CD4-positive, alpha-beta memory T cell (primary cell): ENCODE data around the gene VSIG8. TPM values are rescaled to one million over a fixed set of nuclear protein-coding genes. Genes with fewer than 3 reads are reported as not detected.

Experiments used
- CTCF ChIA-PET: fragments of 350-600 bp; sonication (Branson Sonifier 250); formaldehyde crosslinking; loops from one replicate; lab custom pipeline; 2021; ENCODE audit warnings: inconsistent platforms; ENCODE audit not compliant: partially characterized antibody; lab: Charles Lee
- POLR2A ChIA-PET: fragments of 350-600 bp; sonication (Branson Sonifier 250); formaldehyde crosslinking; loops from one replicate; lab custom pipeline; 2021; ENCODE audit not compliant: partially characterized antibody; lab: Charles Lee
- DNase-seq, 5 donors: peaks; one replicate each; pipeline versions ENCODE4 v3.0.0 to v3.0.0-alpha.2; 2020 to 2022; ENCODE audit warnings: mixed read lengths in 1 of 5
- H3K27ac ChIP-seq: one replicate; pipeline ENCODE4 v1.7.0; 2013; ENCODE audit warnings: low read depth, low read length
- H3K27me3 ChIP-seq: 2 replicates; pipeline ENCODE4 v1.7.0; 2013; ENCODE audit warnings: mild to moderate bottlenecking, low read length, moderate library complexity; ENCODE audit not compliant: insufficient read depth
- H3K36me3 ChIP-seq: 2 replicates; pipeline ENCODE4 v1.7.0; 2013; ENCODE audit warnings: mild to moderate bottlenecking, low read length, moderate library complexity; ENCODE audit not compliant: insufficient read depth
- H3K4me1 ChIP-seq: 2 replicates; pipeline ENCODE4 v1.7.0; 2013; ENCODE audit warnings: mild to moderate bottlenecking, low read length, moderate library complexity; ENCODE audit not compliant: insufficient read depth
- H3K4me3 ChIP-seq, 2 donors: one replicate each; pipeline ENCODE4 v1.7.0; 2013; ENCODE audit warnings: low read length in 2 of 2, mild to moderate bottlenecking in 1 of 2
- H3K9me3 ChIP-seq, 2 donors: one replicate each; pipeline ENCODE4 v1.7.0; 2013; ENCODE audit warnings: low read length in 2 of 2, control low read depth in 1 of 2; ENCODE audit not compliant: control insufficient read depth in 1 of 2
- H3K27ac Mint-ChIP-seq, 7 donors: one replicate each; pipeline ENCODE4 v1.8.0; 2020 to 2021; ENCODE audit warnings: mixed read lengths in 7 of 7, mild to moderate bottlenecking in 6 of 7, inconsistent platforms in 3 of 7, moderate library complexity in 3 of 7
- H3K27me3 Mint-ChIP-seq, 2 donors: one replicate each; pipeline ENCODE4 v1.8.0; 2020 to 2021; ENCODE audit warnings: mixed read lengths in 2 of 2
- H3K36me3 Mint-ChIP-seq, 2 donors: one replicate each; pipeline ENCODE4 v1.8.0; 2020 to 2021; ENCODE audit warnings: mixed read lengths in 2 of 2, inconsistent platforms in 1 of 2, mild to moderate bottlenecking in 1 of 2
- H3K4me1 Mint-ChIP-seq, 4 donors: one replicate each; pipeline ENCODE4 v1.8.0; 2020 to 2021; ENCODE audit warnings: mixed read lengths in 4 of 4, mild to moderate bottlenecking in 1 of 4
- H3K4me3 Mint-ChIP-seq, 8 donors: one replicate each; pipeline ENCODE4 v1.8.0; 2020 to 2021; ENCODE audit warnings: mixed read lengths in 8 of 8, mild to moderate bottlenecking in 7 of 8, moderate library complexity in 6 of 8, inconsistent platforms in 3 of 8
- H3K9me3 Mint-ChIP-seq, 8 donors: one replicate each; pipeline ENCODE4 v1.8.0; 2020 to 2021; ENCODE audit warnings: mixed read lengths in 8 of 8, mild to moderate bottlenecking in 5 of 8, inconsistent platforms in 3 of 8, moderate library complexity in 1 of 8
- intact Hi-C: fragments of 100-400 bp; cut with micrococcal nuclease; formaldehyde crosslinking; loops from one replicate; pipeline ENCODE4 v1.15.1; 2023
- microRNA-seq: library from miRNA; unstranded; fragments of <30 nt; microRNA quantifications from one replicate; pipeline ENCODE4 v1.2.0, GENCODE V29; 2021; ENCODE audit warnings: borderline replicate concordance, borderline number of aligned reads, borderline microRNAs expressed, mixed read lengths
- polyA plus RNA-seq, 2 donors: library from polyadenylated mRNA; unstranded; fragments of 300-500 nt; fragmentation: Illumina TruSeq; gene quantifications; one replicate each; pipeline ENCODE4 v1.2.3, GENCODE V29; 2021
- total RNA-seq, 2 experiments: library from RNA; stranded (reverse); gene quantifications; one replicate each; pipeline ENCODE4 v1.2.3, GENCODE V29; 2021

The VSIG8 gene
- total and polyA plus RNA-seq, 4 experiments from 2014 or later = not detected

DNA sequence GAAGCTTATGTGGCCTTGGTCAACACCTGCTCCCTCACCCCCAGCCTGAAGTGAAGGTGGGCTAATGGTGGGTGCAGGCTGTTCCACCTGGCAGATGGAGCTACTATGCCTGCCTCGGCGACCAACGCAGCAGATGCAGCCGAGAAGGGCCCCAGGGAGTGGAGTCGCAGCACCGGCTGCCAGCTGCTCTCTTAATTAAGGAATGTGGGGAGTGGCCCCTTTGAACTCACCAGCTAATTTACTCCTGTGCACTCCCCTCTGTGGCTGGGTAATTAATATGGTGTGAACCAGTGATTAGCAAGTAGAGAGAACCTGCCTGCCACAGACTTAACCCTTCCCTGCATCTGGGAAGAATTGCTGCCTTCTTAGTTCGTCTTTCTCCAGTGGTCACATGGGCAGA is 39.1 kb downstream of the VSIG8 start:
- H3K4me1 Mint-ChIP-seq = peaks cover 30 to 44% (median 41%) of the 10 kb centered on the region in 4 donors
- Histone ChIP-seq H3K36me3 (no peaks in the 10 kb centered on the region), H3K27me3 (no peaks in the 10 kb centered on the region), H3K4me1 (peaks cover 37% of the 10 kb centered on the region), H3K9me3 (no peaks in the 10 kb centered on the region), H3K4me3 (no peak overlapping the region), H3K27ac (no peak overlapping the region)
- H3K36me3 Mint-ChIP-seq = no peaks in the 10 kb centered on the region
- DNase-seq = no peak
- no peaks in the 10 kb centered on the region for H3K27me3 Mint-ChIP-seq
- peaks cover 0 to 22% (median 9%) of the 10 kb centered on the region in 8 donors for H3K9me3 Mint-ChIP-seq
- intact Hi-C loops = no loop called here
- ChIA-PET POLR2A (no interaction called here), CTCF (no interaction called here)
- no peak overlapping the region for H3K4me3 Mint-ChIP-seq
- no peak overlapping the region for H3K27ac Mint-ChIP-seq

DNA sequence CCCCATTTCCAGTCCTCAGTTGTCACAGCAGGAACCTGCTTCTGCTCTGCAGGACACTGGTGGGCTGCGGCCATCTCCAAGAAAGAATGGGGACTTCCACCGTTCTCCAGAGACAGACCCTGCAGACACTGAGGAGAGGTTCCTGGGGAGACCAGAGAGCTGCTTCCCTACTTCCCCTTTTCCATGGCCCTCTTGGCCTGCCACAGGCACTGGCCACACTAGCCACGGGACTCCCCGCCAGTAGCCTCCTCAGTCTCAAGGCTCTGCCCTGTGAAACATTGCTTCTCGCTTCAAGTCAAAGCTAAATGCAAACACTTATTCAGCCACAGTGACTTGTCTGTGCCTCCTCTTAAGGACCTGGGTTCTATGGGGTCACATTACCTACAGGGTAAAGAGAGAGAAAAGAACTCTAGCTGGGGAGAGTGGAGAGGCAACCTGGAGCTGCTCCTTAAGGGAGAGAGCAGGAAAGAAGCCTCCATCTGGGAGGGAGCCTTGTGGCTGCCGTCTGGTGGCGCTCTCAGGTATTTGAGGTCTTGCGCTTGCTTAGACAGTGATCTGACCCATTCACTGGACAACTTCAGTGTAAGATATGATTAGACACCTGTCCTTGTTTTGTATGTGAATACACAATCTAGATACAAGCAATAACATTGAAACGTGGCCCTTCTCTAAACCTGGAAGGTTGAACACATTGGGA is 41.1 kb downstream of the VSIG8 start:
- CTCF ChIA-PET = interaction anchor here (1.0 to 3.0 kb wide), 2 partner anchors 22 to 71 kb away, joined by 3 to 12 read pairs; no protein-coding TSS in a partner anchor
- Mint-ChIP-seq H3K4me1 (peaks cover 13 to 24% (median 21%) of the 10 kb centered on the region in 4 donors), H3K4me3 (no peak overlapping the region), H3K36me3 (no peaks in the 10 kb centered on the region), H3K27ac (peak overlapping the region in 1 of 7 donors; percentile 39), H3K9me3 (peaks cover 0 to 2% (median 0%) of the 10 kb centered on the region in 8 donors), H3K27me3 (no peaks in the 10 kb centered on the region)
- DNase-seq = no peak
- no peak overlapping the region for H3K27ac ChIP-seq
- peaks cover 16% of the 10 kb centered on the region for H3K4me1 ChIP-seq
- POLR2A ChIA-PET = no interaction called here
- intact Hi-C loops = no loop called here
- H3K36me3 ChIP-seq = no peaks in the 10 kb centered on the region
- H3K9me3 ChIP-seq = no peaks in the 10 kb centered on the region
- no peaks in the 10 kb centered on the region for H3K27me3 ChIP-seq
- no peak overlapping the region for H3K4me3 ChIP-seq

GRCh38 chr1:159817276-159818041 is 45.0 kb downstream of the VSIG8 start:
- Histone ChIP-seq H3K4me1 (no peaks in the 10 kb centered on the region), H3K4me3 (no peak overlapping the region), H3K9me3 (no peaks in the 10 kb centered on the region), H3K36me3 (no peaks in the 10 kb centered on the region), H3K27ac (no peak overlapping the region), H3K27me3 (no peaks in the 10 kb centered on the region)
- ChIA-PET POLR2A (no interaction called here), CTCF (interaction anchor here (1.3 to 1.9 kb wide), 2 partner anchors 19 to 75 kb away, joined by 9 read pairs; no protein-coding TSS in a partner anchor)
- DNase-seq = no peak
- H3K9me3 Mint-ChIP-seq = no peaks in the 10 kb centered on the region
- H3K4me3 Mint-ChIP-seq = no peak overlapping the region
- intact Hi-C loops = no loop called here
- no peak overlapping the region for H3K27ac Mint-ChIP-seq
- peaks cover 0 to 4% (median 0%) of the 10 kb centered on the region in 4 donors for H3K4me1 Mint-ChIP-seq
- no peaks in the 10 kb centered on the region for H3K27me3 Mint-ChIP-seq
- H3K36me3 Mint-ChIP-seq = no peaks in the 10 kb centered on the region

GRCh38 chr1:159815926-159816325 is 46.5 kb downstream of the VSIG8 start:
- Histone ChIP-seq H3K27ac (no peak overlapping the region), H3K27me3 (no peaks in the 10 kb centered on the region), H3K4me3 (no peak overlapping the region), H3K4me1 (no peaks in the 10 kb centered on the region), H3K36me3 (no peaks in the 10 kb centered on the region), H3K9me3 (no peaks in the 10 kb centered on the region)
- H3K4me1 Mint-ChIP-seq = peaks cover 0 to 2% (median 0%) of the 10 kb centered on the region in 4 donors
- no peak for DNase-seq
- ChIA-PET POLR2A (no interaction called here), CTCF (interaction anchor here (0.8 to 1.9 kb wide), 3 partner anchors 18 to 76 kb away, joined by 3 to 9 read pairs (median 9); no protein-coding TSS in a partner anchor)
- intact Hi-C loops = no loop called here
- H3K27me3 Mint-ChIP-seq = no peaks in the 10 kb centered on the region
- H3K4me3 Mint-ChIP-seq = no peak overlapping the region
- no peaks in the 10 kb centered on the region for H3K9me3 Mint-ChIP-seq
- no peaks in the 10 kb centered on the region for H3K36me3 Mint-ChIP-seq
- no peak overlapping the region for H3K27ac Mint-ChIP-seq

DNA sequence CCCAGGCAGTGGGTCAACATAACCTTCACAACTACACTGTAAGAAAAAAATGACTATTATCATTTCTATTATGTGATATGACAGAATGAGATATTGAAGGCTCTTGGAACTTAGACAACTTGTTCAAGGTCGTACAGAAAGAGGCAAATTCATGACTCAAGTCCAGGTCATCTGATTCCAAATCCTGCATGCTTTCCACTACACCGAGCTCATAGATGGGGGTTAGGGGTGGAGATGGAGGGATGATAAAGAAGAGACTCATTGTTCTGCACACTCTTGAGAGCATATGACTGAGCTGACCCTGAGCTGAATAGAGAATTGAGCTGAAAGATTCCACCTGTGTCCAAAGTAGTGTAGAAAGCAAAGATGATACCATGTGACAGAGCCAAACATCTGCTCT is 57.5 kb downstream of the VSIG8 start:
- Histone ChIP-seq H3K4me3 (no peak overlapping the region), H3K27ac (no peak overlapping the region), H3K9me3 (no peaks in the 10 kb centered on the region), H3K36me3 (no peaks in the 10 kb centered on the region), H3K4me1 (peaks cover 13% of the 10 kb centered on the region), H3K27me3 (no peaks in the 10 kb centered on the region)
- ChIA-PET CTCF (interaction anchor here (1.9 to 13.6 kb wide), 4 partner anchors 9 to 202 kb away, joined by 4 to 571 read pairs (median 5); partner anchors contain the start of gene DUSP23), POLR2A (no interaction called here)
- H3K9me3 Mint-ChIP-seq = peaks cover 0 to 2% (median 0%) of the 10 kb centered on the region in 8 donors
- DNase-seq = no peak
- H3K27me3 Mint-ChIP-seq = peaks cover 1% of the 10 kb centered on the region in 2 donors
- peaks cover 10 to 24% (median 16%) of the 10 kb centered on the region in 4 donors for H3K4me1 Mint-ChIP-seq
- no peaks in the 10 kb centered on the region for H3K36me3 Mint-ChIP-seq
- H3K27ac Mint-ChIP-seq = no peak overlapping the region
- intact Hi-C loops = no loop called here
- no peak overlapping the region for H3K4me3 Mint-ChIP-seq

Small RNA genes within 50 kb of the gene (microRNA-seq; reads per million reads assigned to microRNA genes)
- not detected for gene MIR4259

Other genes with a start within 250 kb of the VSIG8 start
- not detected for gene CRP, start 148.1 kb downstream of the VSIG8 start, total RNA-seq
- gene CRP, start 148.1 kb downstream of the VSIG8 start, polyA plus RNA-seq = not detected
- 10 to 100 TPM; 14.5 to 15.7 TPM for gene DUSP23, start 81.7 kb downstream of the VSIG8 start, total RNA-seq
- 10 to 100 TPM; 44.8 to 73.8 TPM for gene DUSP23, start 81.7 kb downstream of the VSIG8 start, polyA plus RNA-seq
- gene FCRL6, start 60.3 kb downstream of the VSIG8 start, total RNA-seq = under 1 TPM; 0.41 to 0.55 TPM
- under 1 TPM; 0.20 to 0.78 TPM for gene FCRL6, start 60.3 kb downstream of the VSIG8 start, polyA plus RNA-seq
- gene SLAMF8, start 35.8 kb downstream of the VSIG8 start, total RNA-seq = 1 to 10 TPM; 2.0 TPM
- gene SLAMF8, start 35.8 kb downstream of the VSIG8 start, polyA plus RNA-seq = not detected
- under 1 TPM in 1 of 2 experiments, not detected in 1; 0.67 TPM for gene CFAP45, start 37.5 kb upstream of the VSIG8 start, total RNA-seq
- under 1 TPM; 0.15 to 0.52 TPM for gene CFAP45, start 37.5 kb upstream of the VSIG8 start, polyA plus RNA-seq
- gene TAGLN2, start 62.9 kb upstream of the VSIG8 start, total RNA-seq = 100 to 1,000 TPM; 196 to 207 TPM
- gene TAGLN2, start 62.9 kb upstream of the VSIG8 start, polyA plus RNA-seq = 1,000 to 10,000 TPM; 1,014 to 1,289 TPM
- not detected for gene IGSF9, start 83.0 kb upstream of the VSIG8 start, total RNA-seq
- not detected for gene IGSF9, start 83.0 kb upstream of the VSIG8 start, polyA plus RNA-seq
- not detected for gene SLAMF9, start 91.6 kb upstream of the VSIG8 start, total RNA-seq
- gene SLAMF9, start 91.6 kb upstream of the VSIG8 start, polyA plus RNA-seq = not detected
- gene PIGM, start 169.3 kb upstream of the VSIG8 start, total RNA-seq = 10 to 100 TPM; 11.7 to 12.3 TPM
- 1 to 10 TPM; 2.9 to 3.5 TPM for gene PIGM, start 169.3 kb upstream of the VSIG8 start, polyA plus RNA-seq
- gene KCNJ10, start 207.5 kb upstream of the VSIG8 start, total RNA-seq = not detected
- gene KCNJ10, start 207.5 kb upstream of the VSIG8 start, polyA plus RNA-seq = under 1 TPM in 1 of 2 donors, not detected in 1; 0.08 TPM
- gene KCNJ9, start 218.9 kb upstream of the VSIG8 start, total RNA-seq = not detected
- gene KCNJ9, start 218.9 kb upstream of the VSIG8 start, polyA plus RNA-seq = not detected
- 10 to 100 TPM; 48.8 to 51.2 TPM for gene IGSF8, start 236.0 kb upstream of the VSIG8 start, total RNA-seq
- gene IGSF8, start 236.0 kb upstream of the VSIG8 start, polyA plus RNA-seq = 10 to 100 TPM; 36.8 to 46.9 TPM